ENCODE results near the gene RENBP.

The RENBP gene

DNA sequence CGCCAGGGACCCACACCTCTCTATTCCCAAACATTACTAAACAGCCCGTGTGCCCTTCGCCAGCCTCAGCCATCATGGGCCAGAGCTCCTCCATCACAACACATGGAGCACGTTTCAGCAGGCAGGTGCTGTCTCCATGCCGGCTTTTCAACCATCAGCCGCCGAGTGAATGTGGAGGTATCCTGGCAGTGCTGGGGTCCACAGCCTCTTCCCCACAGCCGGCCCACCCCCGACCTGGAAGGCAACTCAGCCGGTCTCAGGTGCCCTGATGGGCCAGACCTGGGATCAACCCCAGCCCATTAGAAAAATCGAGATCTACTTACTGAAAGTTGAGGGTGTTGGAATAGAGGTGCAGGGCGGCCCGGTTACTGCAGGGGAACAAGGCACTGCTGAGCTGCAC lies 12.7 kb downstream of the RENBP start:
- no peak for DNase-seq

DNA sequence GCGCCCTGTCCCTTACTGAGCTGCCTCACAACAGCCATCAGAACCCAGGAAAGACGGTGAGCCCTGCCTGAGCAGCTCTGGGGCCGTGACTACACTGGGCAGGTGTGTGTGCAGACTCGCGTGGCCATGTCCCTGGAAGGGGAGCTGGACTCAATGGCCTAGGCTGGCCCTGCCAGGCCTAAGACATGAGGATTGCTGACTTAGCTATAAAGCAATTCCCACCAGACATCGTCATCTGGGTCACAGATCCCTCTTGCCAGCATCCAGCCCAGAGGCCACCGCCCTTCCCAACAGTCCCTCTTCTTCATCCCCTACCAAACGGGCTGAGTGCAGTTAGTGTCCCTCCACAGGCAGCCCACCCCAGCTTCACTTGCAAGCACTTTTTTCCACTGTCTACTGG lies 13.3 kb downstream of the RENBP start:
- no peak for DNase-seq

DNA sequence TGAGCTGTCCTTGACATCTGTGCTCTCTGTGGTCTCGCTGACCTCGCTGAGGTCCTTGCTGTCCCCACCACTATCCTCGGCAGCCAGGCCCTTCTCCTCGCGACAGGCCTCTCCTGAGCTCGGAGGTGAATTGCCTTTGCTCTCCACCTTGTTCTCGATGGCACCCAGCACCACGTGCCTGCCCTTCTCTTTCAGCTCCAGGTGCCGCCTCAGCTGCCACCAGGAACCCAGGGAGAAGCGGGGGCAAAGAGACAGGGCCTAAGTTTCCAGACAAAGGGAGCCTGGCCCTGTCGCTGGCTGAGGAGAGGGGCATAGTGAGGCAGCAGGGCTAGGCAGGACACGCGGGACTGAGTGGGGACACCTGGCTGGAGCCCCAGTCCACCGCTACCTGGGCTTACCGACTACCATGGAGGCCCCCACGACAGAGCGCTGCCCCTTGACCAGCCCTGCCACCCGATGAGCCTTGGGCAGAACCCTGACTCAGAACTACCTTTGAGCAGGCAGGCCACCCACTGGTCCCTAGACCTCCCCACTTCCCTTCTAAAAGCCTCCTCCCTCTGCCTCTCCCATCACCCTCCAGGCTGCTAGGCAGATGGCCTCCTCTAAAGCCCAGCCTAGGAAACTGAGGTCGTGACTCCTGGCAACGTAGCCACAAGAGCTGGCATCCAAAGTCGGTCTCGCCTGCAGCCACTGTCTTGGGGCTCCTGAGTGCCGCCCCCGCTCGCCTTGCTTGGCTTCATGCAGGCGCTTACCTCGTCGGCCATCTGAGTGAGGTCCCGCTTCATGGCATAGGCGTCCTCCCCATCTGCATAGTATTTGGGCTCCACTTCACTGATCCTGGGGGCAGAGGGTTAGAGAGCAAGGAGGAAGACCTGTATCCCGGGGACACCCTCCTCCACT lies 14.2 kb downstream of the RENBP start:
- no peak for DNase-seq

DNA sequence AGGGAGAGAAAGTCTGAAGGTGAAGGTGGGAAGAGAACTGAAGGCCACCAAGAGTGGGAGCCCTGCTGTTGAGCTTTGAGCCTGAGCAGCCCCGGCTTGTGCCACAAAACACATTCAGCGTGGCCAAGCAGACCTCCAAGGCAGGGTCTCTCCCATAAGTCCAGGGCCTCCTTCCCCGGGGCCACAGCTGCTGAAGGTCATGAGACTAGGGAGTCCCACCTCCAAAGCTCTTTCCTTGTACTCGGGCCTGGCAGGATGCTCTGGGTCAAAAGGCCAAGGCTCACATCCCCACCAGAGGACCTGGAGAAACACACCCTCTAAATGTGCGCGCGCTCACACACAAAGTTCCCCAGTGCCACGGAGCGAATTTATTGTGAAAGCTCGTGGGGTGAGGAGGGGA lies 14.9 kb downstream of the RENBP start:
- no peak for DNase-seq

DNA sequence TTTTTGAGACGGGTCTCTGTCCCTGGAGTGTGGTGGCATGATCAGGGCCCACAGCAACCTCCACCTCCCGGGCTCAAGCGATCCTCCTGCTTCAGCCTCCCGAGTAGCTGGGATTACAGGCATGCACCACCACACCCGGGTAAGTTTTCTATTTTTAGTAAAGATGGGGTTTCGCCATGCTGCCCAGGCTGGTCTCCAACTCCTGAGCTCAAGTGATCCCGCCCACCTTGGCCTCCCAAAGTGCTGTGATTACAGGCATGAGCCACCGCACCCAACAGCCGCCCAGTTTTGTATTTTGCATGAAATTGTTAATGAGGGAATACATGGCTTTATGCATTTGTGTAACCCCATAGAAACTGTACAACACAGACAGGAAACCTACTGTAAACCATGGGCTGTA lies 15.6 kb downstream of the RENBP start:
- no peak for DNase-seq

DNA sequence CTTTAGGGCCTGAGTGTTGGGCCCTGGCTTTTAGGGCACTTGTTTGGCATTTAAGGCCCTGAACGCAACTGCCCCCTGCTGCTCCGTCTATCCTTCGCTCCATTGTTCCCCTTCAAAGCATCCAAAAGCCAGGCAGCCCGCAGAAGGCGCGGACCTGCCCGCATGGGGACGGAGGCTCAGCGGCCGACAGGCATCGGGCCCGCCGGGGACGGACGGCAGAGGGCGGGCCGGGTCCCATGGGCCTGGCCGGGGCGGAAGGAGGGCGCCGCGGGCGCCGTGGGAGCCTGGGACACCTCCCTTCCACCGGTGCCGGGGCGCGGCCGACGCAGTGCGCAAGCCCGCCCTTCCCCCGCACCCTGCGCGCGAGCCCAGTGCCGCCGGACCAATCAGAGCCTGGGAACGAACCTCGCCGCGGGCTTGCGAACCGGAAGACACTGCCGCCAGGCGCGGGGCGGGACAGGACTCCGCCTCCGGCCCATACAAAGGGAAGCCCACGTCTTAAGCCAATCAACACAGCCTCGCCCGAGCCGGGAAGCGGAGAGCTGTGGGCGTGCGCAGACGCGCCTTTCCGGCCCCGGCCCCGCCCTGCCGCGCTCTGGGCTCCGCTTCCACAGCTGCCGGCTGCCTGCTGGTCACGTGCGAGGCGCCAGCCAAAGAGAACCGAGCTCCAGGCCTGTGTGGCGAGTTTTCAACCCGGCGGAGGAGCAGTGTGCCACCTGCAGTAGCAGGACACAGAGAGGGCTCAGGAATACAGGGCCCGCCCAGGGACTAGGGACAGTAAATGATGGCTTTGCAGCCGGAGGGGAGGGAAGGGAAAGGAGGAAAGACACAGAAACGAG lies 16.3 kb downstream of the RENBP start:
- peak; percentile 97 for DNase-seq

DNA sequence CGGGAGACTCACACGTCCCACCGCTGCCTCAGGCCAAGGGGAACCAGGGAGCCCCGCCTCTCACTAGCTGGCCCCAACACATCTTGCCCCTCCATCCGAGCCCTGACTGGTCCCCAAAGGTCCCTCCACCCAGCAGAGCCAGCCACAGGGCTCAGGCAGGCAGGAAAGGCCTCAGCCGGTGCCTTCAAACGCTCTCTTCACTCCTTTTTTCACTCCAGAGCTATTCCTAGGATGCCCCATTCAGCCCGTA lies 16.8 kb downstream of the RENBP start:
- no peak for DNase-seq

DNA sequence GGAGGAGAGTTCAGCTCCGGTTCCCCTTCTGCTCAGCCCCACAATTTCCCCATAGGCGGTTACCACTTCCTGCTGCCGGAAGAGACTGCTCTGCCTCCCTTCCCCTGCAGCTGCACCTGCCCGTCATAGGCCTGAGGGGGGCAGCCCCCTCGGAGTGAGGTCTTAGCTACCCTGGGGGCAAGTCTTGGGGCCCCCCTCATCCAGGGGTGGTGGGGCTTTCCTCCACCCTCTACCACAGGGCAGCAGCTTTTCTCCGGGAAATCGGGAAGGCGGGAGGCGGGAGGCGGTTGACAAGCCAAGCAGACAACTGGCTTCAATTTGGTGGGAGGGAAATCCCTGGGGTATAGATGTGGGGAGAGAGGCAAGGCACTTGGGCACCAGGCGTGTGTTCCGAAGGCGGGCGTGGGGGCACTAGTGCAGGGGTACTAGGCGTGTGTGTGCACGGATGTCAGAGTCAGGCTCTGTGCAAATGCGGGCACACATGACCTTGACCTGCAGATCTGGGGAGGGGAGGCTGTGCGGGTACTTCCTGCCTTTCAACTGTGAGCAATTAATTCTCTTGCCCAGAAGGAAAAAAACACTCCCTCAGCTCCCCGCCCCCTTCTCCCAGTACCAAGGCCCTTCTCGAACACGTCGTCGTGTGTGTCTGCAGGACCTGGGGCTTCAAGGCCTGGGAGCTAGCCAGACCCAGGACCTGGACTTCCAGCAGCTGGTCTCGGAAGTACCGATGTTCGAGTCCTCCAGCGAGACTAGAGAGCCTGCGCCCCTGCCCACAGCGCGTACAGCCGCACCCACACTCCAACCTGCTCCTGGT lies 17.4 kb downstream of the RENBP start:
- peak; percentile 98 for DNase-seq

DNA sequence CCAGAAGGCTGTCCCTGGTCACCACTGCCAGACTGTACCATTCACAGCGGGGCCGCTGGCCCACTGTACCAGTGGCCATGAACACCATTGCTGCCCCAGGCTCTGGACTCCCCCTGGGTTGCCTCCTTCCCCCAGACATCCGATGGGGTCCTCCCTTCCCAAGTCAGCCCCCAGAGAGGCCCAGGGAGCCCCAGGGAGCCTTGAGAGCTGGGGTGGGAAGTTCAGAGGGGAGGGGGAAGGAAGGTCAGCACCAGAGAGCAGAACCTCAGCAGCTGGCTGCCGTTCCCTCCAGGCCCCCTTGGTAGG lies 17.9 kb downstream of the RENBP start:
- no peak for DNase-seq

DNA sequence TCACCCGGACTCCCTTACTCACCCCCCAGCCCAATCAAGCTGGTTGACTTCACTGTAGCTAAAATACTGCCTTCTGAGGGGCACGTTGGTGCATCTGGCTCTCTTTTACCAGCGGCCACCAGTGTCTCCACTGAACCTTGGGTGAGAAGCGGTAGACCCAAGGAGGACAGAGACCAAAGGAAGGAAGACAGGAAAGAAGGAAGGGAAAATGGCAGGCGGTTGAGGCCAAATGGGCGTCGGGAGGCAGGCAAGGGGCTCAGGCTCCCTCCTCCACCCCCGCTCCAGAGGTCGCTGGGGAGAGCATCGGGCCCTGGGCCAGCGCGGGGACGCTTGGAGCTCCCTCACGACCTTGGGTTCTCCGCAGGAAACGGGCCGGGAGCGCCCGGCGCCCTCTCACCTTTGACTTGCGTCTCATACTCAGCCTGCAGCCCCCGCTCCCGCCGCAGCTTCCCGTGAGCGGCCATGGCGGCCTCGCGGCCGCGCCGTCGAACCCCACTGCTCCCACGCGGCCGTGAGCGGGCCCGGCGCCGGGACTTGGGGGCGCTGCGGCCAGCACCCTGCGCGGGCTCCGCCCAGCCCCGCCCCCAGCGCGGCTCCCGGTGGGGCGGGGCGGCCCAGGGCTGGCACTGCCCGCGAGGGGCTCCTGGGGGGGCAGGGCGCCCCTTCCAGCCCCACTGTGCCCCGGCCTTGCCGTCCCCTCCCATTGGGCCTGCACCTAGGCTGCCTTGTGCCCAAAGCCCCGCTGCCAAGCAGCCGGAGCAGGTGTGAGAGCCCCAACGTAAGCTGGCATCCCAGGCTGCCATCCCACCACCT lies 18.5 kb downstream of the RENBP start, which contains the start of gene ARHGAP4:
Gene ARHGAP4, minus strand, starts transcription at position 526 of the 813 bp plus-strand sequence. Its CDS starts 62 bp downstream, at position 464.
- peak; percentile 64 for DNase-seq

DNA sequence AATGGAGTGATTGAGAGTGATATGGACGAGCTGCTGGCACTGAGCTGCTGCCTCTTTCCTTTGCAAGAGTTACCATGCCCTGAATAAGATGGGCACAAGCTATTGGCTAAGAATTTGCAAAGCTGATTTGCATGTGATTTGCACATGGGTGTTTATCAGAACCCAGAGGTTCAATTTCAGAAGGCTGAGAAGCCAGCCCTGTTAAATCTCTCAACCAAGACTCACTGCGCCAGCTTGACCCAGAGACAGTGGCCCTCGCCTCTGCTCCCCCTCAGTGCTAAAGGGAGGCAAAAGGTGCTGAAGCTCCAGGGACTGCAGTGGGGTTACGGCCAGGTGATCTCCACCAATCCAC lies 19.1 kb downstream of the RENBP start:
- no peak for DNase-seq

DNA sequence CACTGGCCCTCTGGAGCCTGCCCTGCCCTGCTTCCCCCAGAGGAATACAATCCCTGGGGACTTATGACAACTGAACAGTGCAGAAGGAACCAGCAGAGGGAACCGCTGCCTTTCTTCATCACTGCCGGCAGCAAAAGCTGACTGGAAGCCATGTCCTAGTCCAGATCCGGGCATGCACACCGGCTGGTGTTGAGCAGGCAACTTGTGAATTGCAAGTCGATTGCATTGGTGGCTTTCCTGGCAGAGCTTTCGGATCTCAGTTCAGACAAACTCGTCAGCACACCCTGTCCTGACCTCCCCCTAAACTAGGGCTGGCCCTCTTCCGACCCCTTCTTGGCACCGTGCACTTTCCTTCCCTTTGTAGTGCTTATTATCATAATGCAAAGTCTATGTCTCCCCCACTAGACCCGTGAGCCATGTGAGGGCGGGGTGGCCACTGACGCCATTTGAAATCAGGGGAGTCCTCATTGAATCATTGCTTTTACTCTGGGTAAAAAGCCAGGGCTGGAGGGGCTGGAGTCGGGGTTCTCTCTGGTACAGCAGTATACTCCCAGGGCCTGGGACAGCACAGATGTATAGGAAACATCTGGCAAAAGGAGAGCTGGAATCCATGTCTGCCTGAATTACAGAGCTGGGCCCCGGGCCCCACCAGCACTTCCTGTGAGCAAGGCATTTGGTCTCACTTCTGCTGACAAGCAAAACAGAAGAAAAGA lies 20.1 kb downstream of the RENBP start:
- peak; percentile 66 for DNase-seq

DNA sequence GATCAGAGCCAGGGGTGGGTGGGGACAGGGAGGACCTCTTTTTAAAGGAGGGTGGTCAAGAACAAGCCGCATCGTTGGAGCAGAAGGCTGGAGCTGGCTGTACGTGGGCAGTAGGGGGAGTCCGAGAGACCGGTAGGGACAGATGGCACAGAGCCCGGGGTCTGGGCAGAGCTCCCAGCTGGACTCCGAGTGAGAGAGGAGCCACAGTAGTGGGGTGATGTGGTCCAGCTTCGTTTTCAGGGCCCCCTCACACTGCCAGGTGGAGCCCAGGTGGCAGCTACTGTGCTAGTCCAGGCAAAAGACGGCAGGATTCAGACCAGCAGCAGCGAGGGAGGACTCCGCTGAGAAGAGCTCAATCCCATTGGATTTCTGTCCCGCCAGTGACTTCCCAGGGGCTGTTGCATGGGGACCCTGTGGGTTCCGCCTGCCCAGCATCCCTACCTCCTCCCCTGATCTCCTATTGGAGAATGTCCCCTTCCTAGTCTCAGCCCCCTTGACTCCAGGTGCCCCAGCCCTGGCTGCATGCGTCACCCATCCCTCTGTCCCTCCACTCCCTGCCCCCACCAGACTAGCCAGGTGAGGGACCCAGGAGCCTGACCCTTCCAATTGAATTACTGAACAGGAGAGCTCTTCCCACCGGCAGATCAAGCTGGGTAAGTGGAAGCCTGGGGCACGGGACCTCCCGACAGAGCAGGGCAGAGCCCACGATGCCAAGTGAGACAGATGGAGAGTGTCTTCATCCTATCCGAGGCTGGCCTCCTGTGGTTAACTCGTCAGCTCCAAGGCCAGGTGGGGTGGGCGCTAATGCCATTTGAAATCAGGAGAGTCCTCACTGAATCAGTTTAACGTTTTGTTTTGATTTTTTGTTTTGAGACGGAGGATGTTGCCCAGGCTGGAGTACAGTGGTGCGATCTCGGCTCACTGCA lies 21.2 kb downstream of the RENBP start:
- no peak for DNase-seq

DNA sequence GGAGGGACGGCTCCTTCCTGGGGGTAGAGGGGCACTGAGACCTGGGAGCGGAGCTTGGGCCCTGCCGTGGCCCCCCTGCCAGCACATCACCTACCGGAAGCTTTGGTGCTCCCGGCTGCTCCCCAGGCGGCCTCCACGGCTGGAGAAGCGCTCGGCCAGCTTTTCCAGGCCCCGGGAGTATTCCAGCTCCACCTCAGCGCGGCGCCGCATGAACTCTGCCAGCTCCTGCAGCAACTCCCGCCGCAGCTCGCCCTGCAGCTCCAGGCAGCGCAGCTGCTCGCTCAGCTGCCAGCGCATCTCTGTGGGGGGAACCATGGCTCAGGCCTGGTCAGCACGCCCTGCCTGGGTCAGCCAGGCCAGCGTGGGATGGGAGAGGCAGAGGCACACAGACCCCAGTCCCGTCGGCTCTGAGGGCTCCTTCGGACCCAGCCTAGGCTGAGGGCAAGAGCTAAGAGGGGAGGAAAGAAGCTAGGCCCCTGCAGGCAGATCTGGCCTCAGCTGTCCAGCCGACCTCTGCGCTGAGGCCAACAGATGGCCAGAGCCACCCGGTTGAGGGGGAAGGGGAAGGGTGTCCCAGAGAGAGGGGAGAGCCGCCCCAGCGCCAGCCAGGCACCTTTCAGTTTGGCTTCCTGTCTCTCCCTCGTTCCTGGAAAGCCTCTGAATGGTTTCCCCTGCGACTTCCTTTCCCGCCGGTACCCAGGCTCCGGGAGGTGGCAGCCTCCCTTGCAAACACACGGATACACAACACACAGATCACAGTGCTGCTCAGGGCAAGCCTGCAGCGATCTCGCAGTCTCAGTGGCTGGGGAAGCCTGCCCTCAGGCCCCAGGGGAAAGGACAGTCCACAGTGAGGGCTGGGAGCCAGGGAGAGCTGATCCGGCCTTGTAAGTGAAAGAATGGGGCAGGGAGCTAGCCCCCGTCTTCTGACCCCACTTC lies 22.7 kb downstream of the RENBP start:
- no peak for DNase-seq

DNA sequence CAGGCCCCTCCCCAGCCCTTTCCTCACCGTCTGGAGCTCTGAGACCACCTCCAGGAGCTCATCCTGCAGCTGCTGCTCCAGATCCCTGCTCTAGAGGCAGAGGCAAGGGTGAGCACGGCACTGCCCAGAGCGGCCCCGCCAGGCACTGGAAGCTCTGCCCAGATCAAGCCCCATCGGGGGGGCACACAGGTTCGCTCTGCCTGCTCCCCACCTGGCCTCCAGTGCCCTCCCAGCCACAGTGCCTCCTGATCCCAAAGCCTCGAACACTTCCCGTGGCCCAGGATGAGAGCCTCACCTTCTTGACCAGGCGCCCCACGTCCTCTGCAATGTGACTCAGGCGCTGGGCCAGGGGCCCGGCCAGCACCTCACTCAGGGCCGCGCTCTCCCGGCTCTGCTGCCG lies 23.4 kb downstream of the RENBP start:
- no peak for DNase-seq

DNA sequence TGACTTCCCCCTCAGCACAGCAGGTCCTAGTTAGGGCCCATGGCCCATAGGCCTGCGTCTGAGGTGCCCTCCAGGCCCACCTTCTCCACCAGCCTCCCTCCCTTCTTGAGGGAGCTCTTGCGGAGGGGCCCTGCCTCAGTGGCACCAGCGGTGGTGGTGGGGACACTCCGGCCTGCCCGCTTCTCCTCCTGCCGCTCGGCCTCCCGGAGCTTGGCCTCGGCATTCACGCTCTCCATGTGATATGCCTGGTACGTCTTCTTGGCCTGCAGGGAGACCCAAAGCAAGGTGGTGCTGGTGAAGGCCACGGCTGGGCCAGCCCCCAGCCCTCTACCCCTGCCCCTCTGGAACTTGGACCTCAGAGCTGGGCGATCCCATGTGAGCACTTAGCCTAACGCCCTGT lies 23.9 kb downstream of the RENBP start:
- DNase-seq, result no peak

DNA sequence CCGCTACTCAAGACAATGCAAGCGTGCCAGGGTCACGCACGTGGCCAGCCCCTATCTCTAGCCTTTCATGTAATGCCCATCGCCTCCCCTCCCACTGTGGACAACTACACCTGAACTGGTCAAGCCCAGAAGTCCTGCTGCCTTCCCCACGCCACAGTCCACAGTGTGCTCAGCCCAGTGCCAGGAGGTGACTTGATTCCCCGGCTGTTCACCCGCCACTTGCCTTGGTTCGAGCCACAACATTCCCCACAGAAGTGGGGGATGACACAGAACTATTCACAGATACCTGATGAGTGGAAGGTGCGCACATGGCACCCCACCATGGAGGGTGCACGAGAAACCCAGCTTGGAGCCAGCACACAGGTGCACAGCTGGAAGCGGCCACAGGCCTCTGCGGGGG lies 25.2 kb downstream of the RENBP start:
- no peak for DNase-seq

DNA sequence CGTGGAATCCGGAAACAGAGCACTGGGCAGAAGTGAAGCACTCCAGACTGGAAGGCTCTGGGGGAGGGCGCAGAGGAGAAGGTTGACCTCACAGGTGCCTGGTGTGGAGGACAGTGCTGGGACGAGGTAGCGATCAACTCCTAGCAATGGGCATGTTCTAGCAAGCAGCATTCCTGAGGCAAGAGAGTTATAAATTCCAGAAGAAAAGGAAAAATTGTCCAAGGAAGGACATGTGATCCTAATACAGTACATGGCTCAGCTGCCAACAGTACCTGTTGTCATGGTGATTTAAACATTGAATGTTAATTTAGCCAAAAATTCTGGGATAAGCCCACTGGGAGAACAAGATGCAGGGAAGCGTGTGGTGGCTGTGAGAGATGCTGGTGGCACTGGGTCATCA lies 26.6 kb downstream of the RENBP start:
- no peak for DNase-seq

DNA sequence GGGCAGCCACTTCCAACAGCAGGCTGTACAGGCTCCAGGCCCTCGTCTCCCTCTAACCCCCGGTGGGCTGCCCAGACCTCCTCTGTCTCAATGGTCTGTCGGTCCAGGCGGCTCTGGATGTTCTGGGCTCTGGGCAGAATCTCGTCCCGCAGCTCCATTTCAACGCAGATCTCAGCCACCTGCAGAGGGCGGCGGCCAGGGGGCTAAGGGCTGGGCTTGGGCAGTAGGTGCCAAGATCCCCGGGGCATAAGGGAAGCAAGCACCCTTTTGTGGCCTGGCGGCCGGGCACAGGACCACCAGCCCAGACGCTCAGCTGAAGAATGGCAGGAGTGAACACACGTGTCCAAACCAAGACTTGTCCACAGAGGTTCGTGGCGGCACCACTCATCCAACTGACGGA lies 30.7 kb downstream of the RENBP start:
- DNase-seq, result no peak

DNA sequence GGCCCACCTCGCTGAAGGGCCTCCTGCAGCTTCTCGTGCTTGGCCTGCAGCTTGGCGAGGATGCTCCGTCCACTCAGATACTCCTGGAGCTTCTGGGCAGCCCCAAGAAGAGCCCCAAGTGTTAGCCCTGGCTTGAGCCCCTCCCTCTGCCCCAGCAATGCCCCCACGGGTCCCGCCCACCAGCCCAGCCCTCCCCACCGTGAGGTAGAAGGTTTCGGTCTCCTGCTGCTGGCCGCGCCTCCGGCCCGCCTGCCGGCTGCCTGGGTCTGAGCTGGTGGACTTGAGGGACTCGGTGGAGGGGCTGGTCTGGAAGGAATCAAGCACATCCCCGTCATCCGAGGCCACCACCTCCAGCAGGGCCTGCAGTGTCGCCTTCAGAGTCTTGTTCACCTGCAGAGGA lies 31.2 kb downstream of the RENBP start:
- no peak for DNase-seq

Measured in GDM1 (cell line).